GM23248 (cell line): ENCODE results near the gene TFCP2L1. TPM values are rescaled to one million over a fixed set of nuclear protein-coding genes. Genes with fewer than 3 reads are reported as not detected.

Experiments used
- DNase-seq: peaks from one replicate; pipeline ENCODE4 v3.0.0-alpha.2; 2015
- H2AFZ ChIP-seq: fragments of 200-600 bp; sonication (generic); 2 replicates; pipeline ENCODE4 v1.6.1; 2016; ENCODE audit warnings: antibody characterized with exemption
- H3F3A ChIP-seq: fragments of 200-600 bp; sonication (generic); 2 replicates; pipeline ENCODE4 v1.6.1; 2016; ENCODE audit warnings: mild to moderate bottlenecking, antibody characterized with exemption, mixed run types; ENCODE audit not compliant: insufficient read depth
- H3K27ac ChIP-seq: fragments of 200-600 bp; sonication (generic); 2 replicates; pipeline ENCODE4 v1.5.1; 2016; ENCODE audit warnings: mild to moderate bottlenecking
- H3K27me3 ChIP-seq: fragments of 200-600 bp; sonication (generic); replicated peaks from 2 replicates; pipeline ENCODE4 v1.6.1; 2016; ENCODE audit warnings: mild to moderate bottlenecking; ENCODE audit not compliant: insufficient read depth
- H3K36me3 ChIP-seq: fragments of 200-600 bp; sonication (generic); 2 replicates; pipeline ENCODE4 v1.6.1; 2016; ENCODE audit warnings: low read depth, mild to moderate bottlenecking
- H3K4me1 ChIP-seq: fragments of 200-600 bp; sonication (generic); 2 replicates; pipeline ENCODE4 v1.6.1; 2016; ENCODE audit warnings: mild to moderate bottlenecking; ENCODE audit not compliant: insufficient read depth
- H3K4me2 ChIP-seq: fragments of 200-600 bp; sonication (generic); one replicate; pipeline ENCODE4 v1.6.1; 2016; ENCODE audit warnings: mild to moderate bottlenecking; ENCODE audit not compliant: unreplicated experiment
- H3K4me3 ChIP-seq: fragments of 200-600 bp; sonication (generic); 2 replicates; pipeline ENCODE4 v1.5.1; 2016; ENCODE audit warnings: mild to moderate bottlenecking
- H3K79me2 ChIP-seq: fragments of 200-600 bp; sonication (generic); 2 replicates; pipeline ENCODE4 v1.6.1; 2016; ENCODE audit warnings: mild to moderate bottlenecking; ENCODE audit not compliant: insufficient read depth
- H3K9ac ChIP-seq: fragments of 200-600 bp; sonication (generic); 2 replicates; pipeline ENCODE4 v1.6.1; 2016; ENCODE audit warnings: mild to moderate bottlenecking
- H3K9me2 ChIP-seq: fragments of 200-600 bp; sonication (generic); 2 replicates; pipeline ENCODE4 v1.6.1; 2016; ENCODE audit warnings: mixed run types, mild to moderate bottlenecking, moderate library complexity; ENCODE audit not compliant: insufficient read depth
- H3K9me3 ChIP-seq: fragments of 200-600 bp; sonication (generic); one replicate; pipeline ENCODE4 v1.6.1; 2017; ENCODE audit warnings: low read depth
- H4K20me1 ChIP-seq: fragments of 200-600 bp; sonication (generic); 2 replicates; pipeline ENCODE4 v1.6.0; 2016; ENCODE audit not compliant: insufficient read depth
- EZH2 ChIP-seq: fragments of 200-600 bp; sonication (generic); IDR thresholded peaks from 2 replicates; pipeline ENCODE4 v1.6.1; 2018; ENCODE audit warnings: antibody characterized with exemption, mild to moderate bottlenecking; ENCODE audit not compliant: insufficient read depth, poor library complexity, severe bottlenecking
- EZH2phosphoT487 ChIP-seq: fragments of 200-600 bp; sonication (generic); IDR thresholded peaks from 2 replicates; pipeline ENCODE4 v1.6.1; 2018; ENCODE audit warnings: antibody characterized with exemption, moderate library complexity, mild to moderate bottlenecking, low read depth; ENCODE audit not compliant: insufficient read depth
- WGBS, 2 experiments: methylation state at CpG; one replicate each; pipeline ENCODE4 v1.1.6; 2015 to 2017; ENCODE audit warnings: low lambda C conversion rate in 2 of 2, low coverage in 1 of 2; ENCODE audit errors: missing lambda C conversion rate in 2 of 2; 5-methylcytosine and 5-hydroxymethylcytosine counted together
- in situ Hi-C: fragments of 300-500 bp; cut with MboI; formaldehyde crosslinking; loops from 2 replicates; pipeline ENCODE4 v1.15.0; 2020
- polyA plus RNA-seq: library from polyadenylated mRNA; unstranded; fragments of >200 nt; fragmentation: Nextera tagmentation; extraction: Ambion mirVana; gene quantifications from 2 replicates; pipeline ENCODE4 v1.2.1, GENCODE V29; 2016
- total RNA-seq: library from RNA; depleted of rRNA; stranded (reverse); fragments of >200 nt; shearing (Covaris generic); gene quantifications from 2 replicates; pipeline ENCODE4 v1.2.3, GENCODE V29; 2014

TFCP2L1 gene
- total and polyA plus RNA-seq, 2 experiments from 2014 or later: not detected

- no peaks in the 10 kb centered on the region for H3K36me3 ChIP-seq
- no peaks in the 10 kb centered on the region for H3F3A ChIP-seq
- TF ChIP-seq EZH2phosphoT487 (no peak), EZH2 (no peak)
- no peaks in the 10 kb centered on the region for H3K9me2 ChIP-seq
- H4K20me1 ChIP-seq: no peaks in the 10 kb centered on the region
- no peak overlapping the region for H3K27ac ChIP-seq
- H3K9ac ChIP-seq: no peak overlapping the region
- H3K27me3 ChIP-seq: peaks cover 16% of the 10 kb centered on the region
- no peaks in the 10 kb centered on the region for H3K9me3 ChIP-seq
- in situ Hi-C loops: no loop called here
- no peak overlapping the region for H3K4me3 ChIP-seq
- H3K4me2 ChIP-seq: no peak overlapping the region
- H3K79me2 ChIP-seq: no peaks in the 10 kb centered on the region
- no peak for DNase-seq
- WGBS, 2 experiments: 75 to 76% methylated on average over 10 of the region's 10 CpGs
- H3K4me1 ChIP-seq: no peaks in the 10 kb centered on the region
- H2AFZ ChIP-seq: no peak overlapping the region
Measured at GRCh38 chr2:121203591-121204249, 81.3 kb downstream of the TFCP2L1 start.

GRCh38 chr2:121202541-121203310 is 82.3 kb downstream of the TFCP2L1 start:
- H3K27ac ChIP-seq: no peak overlapping the region
- peaks cover 15% of the 10 kb centered on the region for H3K27me3 ChIP-seq
- peaks cover 2% of the 10 kb centered on the region for H3K4me1 ChIP-seq
- in situ Hi-C loops: no loop called here
- H3K36me3 ChIP-seq: no peaks in the 10 kb centered on the region
- no peaks in the 10 kb centered on the region for H4K20me1 ChIP-seq
- no peaks in the 10 kb centered on the region for H3F3A ChIP-seq
- H2AFZ ChIP-seq: no peak overlapping the region
- no peaks in the 10 kb centered on the region for H3K79me2 ChIP-seq
- 71 to 72% methylated on average over 11 of the region's 11 CpGs for WGBS, 2 experiments
- no peaks in the 10 kb centered on the region for H3K9me2 ChIP-seq
- DNase-seq: no peak
- H3K4me3 ChIP-seq: no peak overlapping the region
- no peak overlapping the region for H3K4me2 ChIP-seq
- TF ChIP-seq EZH2phosphoT487 (no peak), EZH2 (no peak)
- H3K9ac ChIP-seq: no peak overlapping the region
- H3K9me3 ChIP-seq: no peaks in the 10 kb centered on the region

- 72 to 84% methylated on average over 3 of the region's 3 CpGs for WGBS, 2 experiments
- Histone ChIP-seq H3K4me2 (no peak overlapping the region), H3K9me3 (no peaks in the 10 kb centered on the region), H3K4me3 (no peak overlapping the region), H3K27me3 (peaks cover 8% of the 10 kb centered on the region), H3K36me3 (no peaks in the 10 kb centered on the region), H4K20me1 (no peaks in the 10 kb centered on the region), H3K4me1 (peaks cover 6% of the 10 kb centered on the region), H3F3A (no peaks in the 10 kb centered on the region), H3K27ac (no peak overlapping the region), H2AFZ (no peak overlapping the region), H3K79me2 (no peaks in the 10 kb centered on the region), H3K9me2 (no peaks in the 10 kb centered on the region), H3K9ac (no peak overlapping the region)
- TF ChIP-seq EZH2 (no peak), EZH2phosphoT487 (no peak)
- in situ Hi-C loops: no loop called here
- DNase-seq: no peak
Measured at GRCh38 chr2:121201796-121202195, 83.2 kb downstream of the TFCP2L1 start.

GRCh38 chr2:121200419-121201315 is 84.3 kb downstream of the TFCP2L1 start:
- Histone ChIP-seq H3K27me3 (peaks cover 8% of the 10 kb centered on the region), H3K9me3 (no peaks in the 10 kb centered on the region), H3K4me1 (peaks cover 6% of the 10 kb centered on the region), H3K9ac (no peak overlapping the region), H3K4me2 (no peak overlapping the region), H3K79me2 (no peaks in the 10 kb centered on the region), H2AFZ (no peak overlapping the region), H3K27ac (no peak overlapping the region), H3K36me3 (no peaks in the 10 kb centered on the region), H3K4me3 (no peak overlapping the region), H3K9me2 (no peaks in the 10 kb centered on the region), H4K20me1 (no peaks in the 10 kb centered on the region), H3F3A (no peaks in the 10 kb centered on the region)
- no peak for TF ChIP-seq EZH2phosphoT487
- TF ChIP-seq EZH2: no peak
- in situ Hi-C loops: no loop called here
- DNase-seq: no peak
- WGBS, 2 experiments: 62 to 64% methylated on average over 14 of the region's 14 CpGs
